Measurements from ENCODE around the gene KLKB1. TPM values are rescaled to one million over a fixed set of nuclear protein-coding genes. Genes with fewer than 3 reads are reported as not detected.
"Not testable (repeated sequence)": the region's sequence is repeated elsewhere in the genome, so short reads cannot be mapped to it uniquely, and the experiment has no call there.

Gene KLKB1
- polyA plus RNA-seq, 3 donors = 0.28 TPM; not detected in 2

DNA sequence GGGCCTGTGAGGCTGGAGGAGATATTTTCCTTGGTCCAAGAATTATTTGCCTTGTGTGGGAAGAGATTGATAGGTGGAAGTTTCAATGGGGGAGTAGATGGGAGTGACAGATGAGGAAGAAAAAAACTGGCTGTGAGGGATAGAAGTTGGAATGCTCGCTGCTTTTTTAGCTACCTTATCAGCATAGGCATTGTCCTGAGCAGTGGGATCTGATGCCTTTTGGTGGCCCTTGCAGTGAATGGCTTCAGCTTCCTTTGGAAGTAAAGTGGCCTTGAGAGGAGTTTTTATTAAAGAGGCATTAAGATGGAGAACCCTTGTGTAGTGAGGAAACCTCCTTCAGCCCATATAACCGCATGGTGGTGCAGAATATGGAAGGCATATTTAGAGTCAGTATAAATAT, 16.0 kb downstream of the KLKB1 start:
- no peak overlapping the region for H3K9ac ChIP-seq (ENCODE audit: insufficient read depth, low read length, poor library complexity, severe bottlenecking)
- no peaks in the 10 kb centered on the region for H3K4me1 Mint-ChIP-seq
- no peak overlapping the region for H3K4me2 ChIP-seq (replicated peaks; ENCODE audit: extremely low read depth, low read length, poor library complexity, severe bottlenecking)
- H3K27ac Mint-ChIP-seq = no peak overlapping the region
- H4K20me1 ChIP-seq (ENCODE audit: insufficient read depth, low read length) = no peaks in the 10 kb centered on the region
- peaks cover 0 to 1% (median 0%) of the 10 kb centered on the region in 3 donors for H3K27me3 Mint-ChIP-seq (ENCODE audit: low read depth in 3 of 3)
- no peak overlapping the region for H3K4me3 ChIP-seq (replicated peaks in 1 of 3; ENCODE audit: low read depth in 2 of 3, low read length in 3 of 3)
- no peak overlapping the region for H2AFZ ChIP-seq (ENCODE audit: insufficient read depth, low read depth, low read length, poor library complexity, severe bottlenecking)
- H3K36me3 Mint-ChIP-seq = no peaks in the 10 kb centered on the region
- H3K36me3 ChIP-seq (replicated peaks in 1 of 2; ENCODE audit: control insufficient read depth in 1 of 2, insufficient read depth in 2 of 2, low read length in 2 of 2) = no peaks in the 10 kb centered on the region
- H3K9me3 ChIP-seq (replicated peaks in 1 of 2; ENCODE audit: control insufficient read depth in 1 of 2, insufficient read depth in 1 of 2, low read length in 2 of 2) = peaks cover 0 to 12% of the 10 kb centered on the region in 2 donors
- H3K79me2 ChIP-seq (ENCODE audit: insufficient read depth, low read length) = no peaks in the 10 kb centered on the region
- 89% methylated on average over 1 of the region's 2 CpGs for WGBS (ENCODE audit: insufficient coverage)
- H3K4me1 ChIP-seq (ENCODE audit: control insufficient read depth in 1 of 2, insufficient read depth in 2 of 2, low read length in 2 of 2) = no peaks in the 10 kb centered on the region
- H3K27me3 ChIP-seq (ENCODE audit: control insufficient read depth in 2 of 2, insufficient read depth in 2 of 2, low read length in 2 of 2) = no peaks in the 10 kb centered on the region
- no peak for DNase-seq
- no peak overlapping the region for H3K27ac ChIP-seq (ENCODE audit: low read depth in 1 of 2, low read length in 2 of 2)
- H3K9me3 Mint-ChIP-seq = peaks cover 4 to 16% (median 13%) of the 10 kb centered on the region in 7 donors
- TF ChIP-seq, protein P1, sequence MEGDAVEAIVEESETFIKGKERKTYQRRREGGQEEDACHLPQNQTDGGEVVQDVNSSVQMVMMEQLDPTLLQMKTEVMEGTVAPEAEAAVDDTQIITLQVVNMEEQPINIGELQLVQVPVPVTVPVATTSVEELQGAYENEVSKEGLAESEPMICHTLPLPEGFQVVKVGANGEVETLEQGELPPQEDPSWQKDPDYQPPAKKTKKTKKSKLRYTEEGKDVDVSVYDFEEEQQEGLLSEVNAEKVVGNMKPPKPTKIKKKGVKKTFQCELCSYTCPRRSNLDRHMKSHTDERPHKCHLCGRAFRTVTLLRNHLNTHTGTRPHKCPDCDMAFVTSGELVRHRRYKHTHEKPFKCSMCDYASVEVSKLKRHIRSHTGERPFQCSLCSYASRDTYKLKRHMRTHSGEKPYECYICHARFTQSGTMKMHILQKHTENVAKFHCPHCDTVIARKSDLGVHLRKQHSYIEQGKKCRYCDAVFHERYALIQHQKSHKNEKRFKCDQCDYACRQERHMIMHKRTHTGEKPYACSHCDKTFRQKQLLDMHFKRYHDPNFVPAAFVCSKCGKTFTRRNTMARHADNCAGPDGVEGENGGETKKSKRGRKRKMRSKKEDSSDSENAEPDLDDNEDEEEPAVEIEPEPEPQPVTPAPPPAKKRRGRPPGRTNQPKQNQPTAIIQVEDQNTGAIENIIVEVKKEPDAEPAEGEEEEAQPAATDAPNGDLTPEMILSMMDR (IDR thresholded peaks at IDR 0.05) = no peak
- intact Hi-C loops (cut with micrococcal nuclease) = no loop called here
- H3K4me3 Mint-ChIP-seq = no peak overlapping the region

DNA sequence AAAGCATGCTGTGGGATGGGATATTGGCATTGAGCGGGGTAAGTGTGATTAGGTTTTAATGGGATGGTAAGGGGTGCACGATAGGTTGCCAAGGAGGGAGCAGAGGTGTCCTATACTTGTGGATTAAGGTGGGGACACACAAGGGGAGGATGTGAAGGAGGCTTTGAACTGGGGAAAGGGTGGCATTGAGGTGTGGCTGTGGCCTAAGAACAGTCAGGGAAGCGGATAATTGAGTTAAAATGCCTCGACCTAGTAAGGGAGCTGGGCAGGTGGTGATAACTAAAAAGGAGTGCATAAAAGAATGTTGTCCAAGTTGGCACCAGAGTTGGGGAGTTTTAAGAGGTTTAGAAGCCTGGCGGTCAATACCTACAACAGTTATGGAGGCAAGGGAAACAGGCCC, 17.5 kb downstream of the KLKB1 start:
- WGBS (ENCODE audit: insufficient coverage) = 85% methylated on average over 4 of the region's 5 CpGs
- no peak overlapping the region for H3K9ac ChIP-seq (ENCODE audit: insufficient read depth, low read length, poor library complexity, severe bottlenecking)
- no peaks in the 10 kb centered on the region for H3K79me2 ChIP-seq (ENCODE audit: insufficient read depth, low read length)
- TF ChIP-seq, protein P1 (IDR thresholded peaks at IDR 0.05) = no peak
- H3K27me3 ChIP-seq (ENCODE audit: control insufficient read depth in 2 of 2, insufficient read depth in 2 of 2, low read length in 2 of 2) = no peaks in the 10 kb centered on the region
- H3K4me3 ChIP-seq (replicated peaks in 1 of 3; ENCODE audit: low read depth in 2 of 3, low read length in 3 of 3) = no peak overlapping the region
- Mint-ChIP-seq H3K27me3 (ENCODE audit: low read depth in 3 of 3) (peaks cover 0 to 1% (median 0%) of the 10 kb centered on the region in 3 donors), H3K4me3 (no peak overlapping the region), H3K9me3 (peaks cover 4 to 16% (median 13%) of the 10 kb centered on the region in 7 donors), H3K4me1 (no peaks in the 10 kb centered on the region), H3K36me3 (no peaks in the 10 kb centered on the region), H3K27ac (no peak overlapping the region)
- intact Hi-C loops (cut with micrococcal nuclease) = no loop called here
- no peaks in the 10 kb centered on the region for H3K36me3 ChIP-seq (replicated peaks in 1 of 2; ENCODE audit: control insufficient read depth in 1 of 2, insufficient read depth in 2 of 2, low read length in 2 of 2)
- no peaks in the 10 kb centered on the region for H3K4me1 ChIP-seq (ENCODE audit: control insufficient read depth in 1 of 2, insufficient read depth in 2 of 2, low read length in 2 of 2)
- no peak overlapping the region for H2AFZ ChIP-seq (ENCODE audit: insufficient read depth, low read depth, low read length, poor library complexity, severe bottlenecking)
- peaks cover 0 to 12% of the 10 kb centered on the region in 2 donors for H3K9me3 ChIP-seq (replicated peaks in 1 of 2; ENCODE audit: control insufficient read depth in 1 of 2, insufficient read depth in 1 of 2, low read length in 2 of 2)
- no peak for DNase-seq
- no peak overlapping the region for H3K4me2 ChIP-seq (replicated peaks; ENCODE audit: extremely low read depth, low read length, poor library complexity, severe bottlenecking)
- H4K20me1 ChIP-seq (ENCODE audit: insufficient read depth, low read length) = no peaks in the 10 kb centered on the region
- H3K27ac ChIP-seq (ENCODE audit: low read depth in 1 of 2, low read length in 2 of 2) = no peak overlapping the region

DNA sequence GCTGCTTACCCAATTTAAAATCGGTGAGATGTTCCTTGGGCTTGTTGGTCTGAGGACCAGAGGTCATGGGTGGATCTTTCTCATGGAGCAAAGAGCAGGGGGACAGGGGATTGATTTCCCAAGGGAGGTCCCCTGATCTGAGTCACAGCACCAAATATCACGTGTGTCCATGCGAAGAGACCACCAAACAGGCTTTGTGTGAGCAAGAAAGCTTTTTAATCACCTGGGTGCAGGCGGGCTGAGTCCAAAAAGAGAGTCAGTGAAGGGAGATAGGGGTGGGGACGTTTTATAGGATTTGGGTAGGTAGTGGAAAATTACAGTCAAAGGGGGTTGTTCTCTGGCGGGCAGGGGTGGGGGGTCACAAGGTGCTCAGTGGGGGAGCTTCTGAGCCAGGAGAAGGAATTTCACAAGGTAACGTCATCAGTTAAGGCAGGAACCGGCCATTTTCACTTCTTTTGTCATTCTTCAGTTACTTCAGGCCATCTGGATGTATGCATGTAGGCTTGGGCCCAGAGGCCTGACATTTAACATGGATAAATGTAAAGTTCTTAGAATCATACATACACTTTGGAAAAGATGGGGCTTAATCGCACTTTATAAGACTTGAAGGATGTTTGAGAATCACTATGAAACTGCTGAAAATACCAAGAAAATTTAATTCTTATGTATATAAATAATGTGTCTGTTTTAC, 19.9 kb downstream of the KLKB1 start:
- H3K4me3 ChIP-seq (replicated peaks in 1 of 3; ENCODE audit: low read depth in 2 of 3, low read length in 3 of 3); H3K4me1 ChIP-seq (ENCODE audit: control insufficient read depth in 1 of 2, insufficient read depth in 2 of 2, low read length in 2 of 2); H3K4me2 ChIP-seq (replicated peaks; ENCODE audit: extremely low read depth, low read length, poor library complexity, severe bottlenecking); H3K27me3 Mint-ChIP-seq (ENCODE audit: low read depth in 3 of 3); H4K20me1 ChIP-seq (ENCODE audit: insufficient read depth, low read length); H3K4me1 Mint-ChIP-seq; H2AFZ ChIP-seq (ENCODE audit: insufficient read depth, low read depth, low read length, poor library complexity, severe bottlenecking); intact Hi-C loops (cut with micrococcal nuclease); H3K9me3 ChIP-seq (replicated peaks in 1 of 2; ENCODE audit: control insufficient read depth in 1 of 2, insufficient read depth in 1 of 2, low read length in 2 of 2); H3K9ac ChIP-seq (ENCODE audit: insufficient read depth, low read length, poor library complexity, severe bottlenecking); H3K27ac Mint-ChIP-seq; H3K27ac ChIP-seq (ENCODE audit: low read depth in 1 of 2, low read length in 2 of 2); DNase-seq; H3K36me3 ChIP-seq (replicated peaks in 1 of 2; ENCODE audit: control insufficient read depth in 1 of 2, insufficient read depth in 2 of 2, low read length in 2 of 2); H3K79me2 ChIP-seq (ENCODE audit: insufficient read depth, low read length); H3K36me3 Mint-ChIP-seq; H3K4me3 Mint-ChIP-seq; H3K27me3 ChIP-seq (ENCODE audit: control insufficient read depth in 2 of 2, insufficient read depth in 2 of 2, low read length in 2 of 2): not testable (repeated sequence)
- H3K9me3 Mint-ChIP-seq = peaks cover 4 to 16% (median 13%) of the 10 kb centered on the region in 7 donors
- WGBS (ENCODE audit: insufficient coverage) = 93% methylated on average over 5 of the region's 9 CpGs

Measured in CD14-positive monocyte (primary cell).